Effector memory CD4-positive, alpha-beta T cell (primary cell): Measurements from ENCODE around the gene PHLDA3.
A peak's percentile ranks its signal among the peaks of the same experiment; 100 is the strongest.

Source experiments
- DNase-seq, 3 donors: peaks; one replicate each; pipeline ENCODE4 v3.0.0-alpha.2; 2020
- H3K27ac ChIP-seq: 2 replicates; pipeline ENCODE4 v1.7.0; 2013; ENCODE audit warnings: mild to moderate bottlenecking, low read length, moderate library complexity; ENCODE audit not compliant: insufficient read depth, poor library complexity, severe bottlenecking
- H3K27me3 ChIP-seq: replicated peaks from 2 replicates; pipeline ENCODE4 v1.7.0; 2013; ENCODE audit warnings: mild to moderate bottlenecking, low read length; ENCODE audit not compliant: insufficient read depth, control insufficient read depth, poor library complexity, severe bottlenecking
- H3K36me3 ChIP-seq: 2 replicates; pipeline ENCODE4 v1.7.0; 2013; ENCODE audit warnings: mild to moderate bottlenecking, low read length, moderate library complexity; ENCODE audit not compliant: control insufficient read depth, insufficient read depth
- H3K4me1 ChIP-seq: 2 replicates; pipeline ENCODE4 v1.7.0; 2013; ENCODE audit warnings: low read length, mild to moderate bottlenecking; ENCODE audit not compliant: control insufficient read depth, insufficient read depth, poor library complexity, severe bottlenecking
- H3K4me3 ChIP-seq: 2 replicates; pipeline ENCODE4 v1.7.0; 2013; ENCODE audit warnings: low read length, low read depth, mild to moderate bottlenecking; ENCODE audit not compliant: insufficient read depth, poor library complexity, severe bottlenecking
- H3K9me3 ChIP-seq: 2 replicates; pipeline ENCODE4 v1.7.0; 2013; ENCODE audit warnings: mild to moderate bottlenecking, low read length, moderate library complexity; ENCODE audit not compliant: control insufficient read depth

Gene PHLDA3

DNA sequence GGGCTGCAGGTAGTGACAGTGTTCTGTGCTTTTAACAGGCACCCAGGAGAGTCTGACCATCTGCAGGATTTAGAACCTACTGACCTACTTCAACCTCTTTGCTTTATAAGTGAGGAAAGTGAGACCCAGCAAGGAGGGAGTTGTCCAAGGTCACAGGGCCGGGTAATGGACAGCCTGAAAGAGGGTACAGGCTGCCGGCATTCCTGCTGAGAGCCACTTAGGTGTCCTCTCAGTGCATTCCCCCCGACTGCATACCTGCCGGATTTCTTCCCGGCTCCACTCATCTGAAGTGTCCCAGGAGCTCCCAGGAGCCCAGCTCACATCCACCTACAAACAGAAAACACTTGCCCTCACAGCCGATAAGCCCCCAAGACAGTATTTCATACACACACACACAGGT is 13.9 kb downstream of the PHLDA3 start:
- DNase-seq: no peak
- Histone ChIP-seq H3K4me1 (peaks cover 3% of the 10 kb centered on the region), H3K27ac (no peak overlapping the region), H3K36me3 (no peaks in the 10 kb centered on the region), H3K4me3 (no peak overlapping the region), H3K27me3 (no peaks in the 10 kb centered on the region), H3K9me3 (no peaks in the 10 kb centered on the region)

DNA sequence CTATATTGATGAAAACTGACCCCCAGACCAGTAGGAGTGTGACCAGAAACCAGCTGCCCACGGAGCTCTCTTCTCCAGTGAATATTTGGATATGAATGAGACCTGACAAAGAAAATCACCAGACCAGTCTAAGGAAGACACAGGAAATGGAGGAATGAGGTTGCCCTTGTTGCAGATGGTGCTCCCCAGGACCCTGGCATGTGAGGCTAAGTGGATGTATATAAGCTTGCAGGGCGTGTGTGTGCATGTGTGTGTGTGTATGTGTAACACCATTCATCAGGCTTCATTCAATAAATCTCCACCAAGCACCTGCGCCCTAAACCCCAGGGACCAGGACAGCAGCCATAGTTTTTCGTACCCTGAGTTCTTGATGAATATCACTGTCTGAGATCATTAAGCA is 14.4 kb downstream of the PHLDA3 start:
- Histone ChIP-seq H3K4me1 (peaks cover 3% of the 10 kb centered on the region), H3K36me3 (no peaks in the 10 kb centered on the region)

DNA sequence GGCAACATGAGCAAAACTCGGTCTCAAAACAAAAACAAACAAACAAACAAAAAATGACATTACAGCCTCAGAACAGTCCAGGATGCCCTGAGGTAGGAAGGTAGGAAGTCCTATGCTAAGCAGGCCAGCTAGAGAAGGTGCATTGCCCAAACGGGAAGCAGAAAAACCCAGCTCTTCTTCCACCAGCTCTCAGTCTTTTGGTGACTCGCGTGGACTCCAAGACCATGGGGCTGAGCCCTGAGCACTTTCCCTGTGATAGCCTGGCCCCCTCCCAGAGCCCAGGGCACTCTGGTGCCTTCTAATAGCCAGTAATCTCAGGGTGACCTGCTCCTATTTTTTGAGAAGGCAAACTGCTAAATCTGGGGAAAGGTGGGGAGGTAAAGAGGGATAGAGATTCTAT is 16.1 kb downstream of the PHLDA3 start:
- H3K36me3 ChIP-seq: no peaks in the 10 kb centered on the region
- no peak for DNase-seq
- peaks cover 3% of the 10 kb centered on the region for H3K4me1 ChIP-seq
- H3K27me3 ChIP-seq: no peaks in the 10 kb centered on the region
- no peak overlapping the region for H3K27ac ChIP-seq
- H3K4me3 ChIP-seq: no peak overlapping the region
- no peaks in the 10 kb centered on the region for H3K9me3 ChIP-seq

More for the DNA sequence above, 14.4 kb downstream of the PHLDA3 start:
- no peaks in the 10 kb centered on the region for H3K27me3 ChIP-seq
- no peak for DNase-seq
- no peaks in the 10 kb centered on the region for H3K9me3 ChIP-seq
- H3K4me3 ChIP-seq: no peak overlapping the region
- H3K27ac ChIP-seq: no peak overlapping the region

DNA sequence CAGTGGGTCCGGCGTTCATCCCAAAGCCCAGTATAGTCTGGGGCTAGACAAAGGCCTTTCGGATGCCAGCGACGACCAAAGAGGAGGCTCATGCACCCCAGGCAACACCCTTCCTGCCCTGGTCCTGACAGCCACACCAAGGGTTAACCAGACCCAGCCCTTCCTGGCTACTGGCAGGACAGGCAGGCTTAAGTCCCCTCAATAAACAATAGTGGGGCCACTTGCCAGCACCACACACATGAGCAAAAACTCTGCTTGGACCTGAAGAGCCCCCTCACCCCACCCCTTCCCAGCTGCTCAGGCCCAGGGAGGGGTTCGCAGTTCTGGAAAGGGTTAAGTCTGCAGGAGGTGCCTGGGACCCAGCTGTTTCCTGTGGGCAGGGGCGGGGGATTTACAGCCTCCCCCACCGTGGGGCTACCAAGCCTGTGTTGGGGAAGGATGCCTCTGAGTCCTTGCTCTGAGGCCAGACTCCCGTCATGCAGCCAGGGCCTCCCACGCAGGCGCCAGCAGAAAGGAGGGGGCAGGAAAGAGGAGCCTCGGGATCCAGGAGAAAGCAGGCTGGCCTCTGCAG is 18.2 kb downstream of the PHLDA3 start:
- Histone ChIP-seq H3K36me3 (no peaks in the 10 kb centered on the region), H3K9me3 (no peaks in the 10 kb centered on the region), H3K27ac (no peak overlapping the region), H3K4me1 (peaks cover 3% of the 10 kb centered on the region), H3K4me3 (no peak overlapping the region), H3K27me3 (no peaks in the 10 kb centered on the region)
- no peak for DNase-seq

DNA sequence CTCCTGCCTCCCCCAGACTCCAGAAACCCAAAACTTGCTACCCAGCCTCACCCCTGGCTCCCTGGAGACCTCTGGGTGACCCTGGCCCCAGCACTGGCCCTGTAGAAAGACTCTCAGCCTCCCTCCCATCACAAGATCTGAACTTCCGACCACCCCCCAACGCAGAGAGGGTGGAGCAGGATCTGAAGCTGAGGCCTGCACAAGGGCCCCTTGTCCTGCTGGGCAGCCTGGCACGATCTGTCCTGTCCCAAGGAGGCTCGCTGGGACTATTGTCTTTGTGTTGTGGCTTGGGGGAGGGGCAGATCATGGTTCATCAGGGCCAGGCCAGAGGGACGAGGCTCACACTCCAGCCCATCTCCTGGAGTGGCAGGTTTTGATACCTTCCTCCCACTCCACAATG is 20.0 kb downstream of the PHLDA3 start:
- Histone ChIP-seq H3K4me1 (no peaks in the 10 kb centered on the region), H3K36me3 (no peaks in the 10 kb centered on the region), H3K9me3 (no peaks in the 10 kb centered on the region), H3K27me3 (no peaks in the 10 kb centered on the region), H3K4me3 (no peak overlapping the region), H3K27ac (no peak overlapping the region)
- DNase-seq: no peak

DNA sequence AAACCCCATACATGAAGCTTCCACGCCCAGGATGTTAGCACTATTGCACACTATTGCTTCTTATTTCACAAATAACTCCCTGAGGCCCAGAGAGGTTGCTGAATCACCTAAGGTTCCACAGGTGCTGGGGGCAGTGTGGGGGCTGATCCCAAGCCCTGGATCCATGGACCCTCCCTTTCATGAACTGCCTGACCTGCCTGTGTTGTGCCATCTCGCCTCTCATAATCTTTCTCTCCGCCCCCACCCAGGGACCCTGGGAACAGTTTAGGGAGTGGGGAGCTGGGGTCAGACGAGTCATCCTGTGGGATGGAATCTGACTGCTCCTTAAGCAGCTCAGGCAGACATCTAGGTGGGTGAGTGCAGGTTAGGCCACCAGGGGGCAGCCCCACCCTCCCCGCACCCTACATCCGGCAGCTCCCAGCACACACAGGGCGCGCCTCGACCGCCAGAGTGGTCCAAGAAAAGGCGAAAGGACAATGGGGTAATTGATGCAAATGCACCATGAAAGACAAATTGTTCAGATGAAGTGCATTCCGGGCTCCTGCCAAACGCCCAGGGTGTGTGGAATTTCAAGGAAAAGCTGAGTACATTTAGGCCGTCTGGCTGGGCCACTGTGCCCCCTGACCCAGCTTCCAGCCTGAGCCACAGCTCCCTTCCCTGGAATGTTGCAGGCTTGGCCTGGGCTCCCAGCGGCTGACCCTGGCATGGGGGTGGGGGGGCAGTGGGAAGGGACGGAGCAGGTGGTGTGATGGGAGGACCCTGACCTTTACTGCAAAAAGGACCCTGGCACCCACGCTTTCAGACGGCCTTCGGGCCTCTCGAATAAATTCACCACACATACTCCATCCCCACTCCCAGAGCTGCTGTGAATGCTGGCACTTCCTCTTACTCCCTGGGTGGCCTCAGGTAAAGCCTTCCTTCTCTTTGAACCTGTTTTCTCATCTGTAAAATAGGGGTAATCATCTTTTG is 20.8 kb downstream of the PHLDA3 start:
- H3K9me3 ChIP-seq: no peaks in the 10 kb centered on the region
- no peak overlapping the region for H3K4me3 ChIP-seq
- DNase-seq: peak; percentile 12 to 22 (median 21)
- H3K4me1 ChIP-seq: no peaks in the 10 kb centered on the region
- no peaks in the 10 kb centered on the region for H3K27me3 ChIP-seq
- H3K36me3 ChIP-seq: no peaks in the 10 kb centered on the region
- H3K27ac ChIP-seq: no peak overlapping the region

DNA sequence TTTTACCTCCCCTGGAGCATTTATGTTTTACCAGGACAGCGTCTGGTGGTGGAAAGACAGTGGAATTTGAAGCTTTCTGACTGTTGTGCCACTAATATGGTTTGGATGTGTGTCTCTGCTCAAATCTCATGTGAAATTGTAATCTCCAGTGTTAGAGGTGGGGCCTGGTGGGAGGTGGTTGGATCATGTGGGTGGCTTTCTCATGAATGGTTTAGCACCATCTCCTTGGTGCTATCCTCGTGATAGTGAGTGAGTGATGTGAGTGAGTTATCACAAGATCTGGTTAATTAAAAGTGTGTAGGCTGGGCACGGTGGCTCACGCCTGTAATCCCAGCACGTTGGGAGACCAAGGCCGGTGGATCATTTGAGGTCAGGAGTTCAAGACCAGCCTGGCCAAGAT is 23.7 kb downstream of the PHLDA3 start:
- H3K4me3 ChIP-seq: no peak overlapping the region
- H3K9me3 ChIP-seq: no peaks in the 10 kb centered on the region
- DNase-seq: no peak
- H3K36me3 ChIP-seq: no peaks in the 10 kb centered on the region
- H3K4me1 ChIP-seq: no peaks in the 10 kb centered on the region
- no peaks in the 10 kb centered on the region for H3K27me3 ChIP-seq
- no peak overlapping the region for H3K27ac ChIP-seq

DNA sequence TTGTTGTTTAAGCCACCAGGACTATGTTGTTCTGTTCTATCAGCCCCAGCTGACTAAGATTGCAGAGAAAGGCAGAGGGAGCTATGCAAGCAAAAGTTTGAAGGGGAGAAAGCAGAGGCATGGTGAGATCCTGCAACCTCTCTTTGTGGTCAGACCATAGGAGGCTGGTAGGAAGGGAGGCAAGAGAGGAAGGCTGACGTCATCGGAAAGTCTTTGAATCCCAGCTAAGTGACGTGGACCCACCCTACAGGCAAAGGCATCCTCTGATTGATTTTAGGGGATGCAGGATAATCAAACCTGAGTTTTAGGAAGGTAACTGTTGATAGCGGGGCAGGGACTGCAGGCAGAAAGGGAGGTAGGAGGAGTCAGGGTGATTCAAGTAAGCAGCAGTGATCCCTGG is 24.2 kb downstream of the PHLDA3 start:
- Histone ChIP-seq H3K27me3 (no peaks in the 10 kb centered on the region), H3K36me3 (no peaks in the 10 kb centered on the region), H3K4me1 (no peaks in the 10 kb centered on the region), H3K27ac (no peak overlapping the region), H3K9me3 (no peaks in the 10 kb centered on the region), H3K4me3 (no peak overlapping the region)
- no peak for DNase-seq

DNA sequence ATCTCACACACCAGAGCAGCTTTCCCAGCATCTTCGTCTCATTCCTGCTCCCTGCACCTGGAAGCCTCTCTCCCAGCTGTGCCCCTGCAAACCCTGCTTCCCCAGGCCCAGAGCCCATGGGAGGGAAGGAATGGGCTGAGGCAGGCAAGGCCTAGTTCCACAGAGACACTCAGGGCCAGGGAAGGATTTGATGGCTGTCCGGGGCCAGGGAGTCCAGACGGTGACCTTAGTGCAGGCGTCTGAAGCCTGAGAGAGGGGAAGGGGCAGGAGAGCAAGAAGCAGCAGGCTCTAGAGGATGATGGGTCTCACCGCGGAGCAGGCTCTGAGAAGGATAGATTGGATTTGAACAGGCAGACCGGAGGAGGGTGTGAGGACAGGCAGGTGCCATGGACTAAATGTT is 25.2 kb downstream of the PHLDA3 start:
- Histone ChIP-seq H3K9me3 (no peaks in the 10 kb centered on the region), H3K36me3 (no peaks in the 10 kb centered on the region), H3K4me3 (no peak overlapping the region)

DNA sequence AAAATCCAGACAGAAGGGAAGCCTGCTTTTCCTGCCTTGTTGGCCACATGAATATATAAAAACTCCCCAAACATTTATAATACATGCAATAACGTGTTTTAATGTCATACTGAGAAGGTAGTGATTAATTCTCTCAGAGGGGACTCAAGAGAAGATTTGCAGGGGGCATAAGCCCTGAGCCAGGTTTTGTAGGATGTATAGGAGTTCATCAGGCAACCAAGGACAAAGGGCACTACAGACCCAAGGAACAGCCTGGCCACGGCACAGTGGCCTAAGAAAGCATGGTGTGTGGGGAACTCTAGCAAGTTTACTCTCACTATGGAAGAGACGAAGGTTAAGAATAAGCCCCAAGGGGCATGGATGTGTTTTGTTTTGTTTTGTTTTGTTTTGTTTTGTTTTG is 32.0 kb downstream of the PHLDA3 start:
- Histone ChIP-seq H3K27ac (no peak overlapping the region), H3K4me3 (no peak overlapping the region), H3K36me3 (no peaks in the 10 kb centered on the region), H3K4me1 (no peaks in the 10 kb centered on the region), H3K9me3 (no peaks in the 10 kb centered on the region), H3K27me3 (peaks cover 2% of the 10 kb centered on the region)
- no peak for DNase-seq

More for the DNA sequence above, 25.2 kb downstream of the PHLDA3 start:
- Histone ChIP-seq H3K27me3 (no peaks in the 10 kb centered on the region), H3K27ac (no peak overlapping the region), H3K4me1 (no peaks in the 10 kb centered on the region)
- DNase-seq: no peak
